ENCODE results near the gene LDLR. TPM values are rescaled to one million over a fixed set of nuclear protein-coding genes. Genes with fewer than 3 reads are reported as not detected.
A peak's percentile ranks its signal among the peaks of the same experiment; 100 is the strongest.

Gene LDLR
- total and polyA plus RNA-seq, 10 donors, result 7.0 to 117 (median 25.6) TPM

DNA sequence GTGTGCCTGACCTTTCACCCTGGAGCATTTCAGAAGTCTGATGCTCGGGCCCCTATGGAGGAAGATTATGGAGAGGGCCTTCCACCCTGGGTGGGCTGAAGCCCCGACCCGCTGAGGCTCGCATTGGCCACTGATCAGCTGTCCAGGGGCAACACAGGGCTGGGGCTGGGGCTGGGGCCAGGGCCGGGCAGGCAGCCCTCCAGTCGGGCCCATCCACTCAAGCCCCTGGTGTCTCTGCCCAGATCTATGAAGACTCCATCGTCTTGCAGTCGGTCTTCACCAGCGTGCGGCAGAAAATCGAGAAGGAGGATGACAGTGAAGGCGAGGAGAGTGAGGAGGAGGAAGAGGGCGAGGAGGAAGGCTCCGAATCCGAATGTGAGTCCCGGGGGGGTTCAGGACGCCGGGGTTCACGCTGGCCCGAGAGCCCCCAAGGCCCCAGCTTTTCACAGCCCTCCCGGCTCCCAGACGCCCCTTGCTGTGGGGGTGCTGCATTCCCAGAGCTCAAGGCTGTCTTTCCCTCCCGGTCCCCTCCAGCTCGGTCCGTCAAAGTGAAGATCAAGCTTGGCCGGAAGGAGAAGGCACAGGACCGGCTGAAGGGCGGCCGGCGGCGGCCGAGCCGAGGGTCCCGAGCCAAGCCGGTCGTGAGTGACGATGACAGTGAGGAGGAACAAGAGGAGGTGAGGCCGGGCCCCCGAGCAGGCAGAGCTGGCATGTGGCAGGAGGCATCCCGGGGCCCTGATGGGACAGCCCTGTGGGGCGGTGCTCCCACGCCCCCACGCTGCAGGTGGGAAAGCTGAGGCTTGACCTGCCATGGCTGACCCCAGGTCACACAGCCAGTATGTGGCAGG lies 29.5 kb upstream of the LDLR start:
- H3K36me3 ChIP-seq, result peaks cover 0 to 96% (median 44%) of the 10 kb centered on the region in 6 donors
- TF ChIP-seq POLR2AphosphoS5 (IDR thresholded peaks at IDR 0.05) (peak in 1 of 3 donors; percentile 29), POLR2A (IDR thresholded peaks at IDR 0.05) (no peak)
- no peaks in the 10 kb centered on the region for H3K27me3 ChIP-seq (replicated peaks in 1 of 7)
- intact Hi-C loops (cut with DNase I; ENCODE audit: low total_unique reads), result no loop called here
- no peaks in the 10 kb centered on the region for H3K9me3 ChIP-seq
- no peak for DNase-seq
- no peak overlapping the region for H3K4me3 ChIP-seq
- whole genome bisulfite sequencing, 5 donors, result 95 to 97% (median 96%) methylated on average over 40 to 43 of the region's 43 CpGs
- H3K4me1 ChIP-seq, result peaks cover 0 to 4% (median under 1%) of the 10 kb centered on the region in 6 donors
- no peak overlapping the region for H3K27ac ChIP-seq

DNA sequence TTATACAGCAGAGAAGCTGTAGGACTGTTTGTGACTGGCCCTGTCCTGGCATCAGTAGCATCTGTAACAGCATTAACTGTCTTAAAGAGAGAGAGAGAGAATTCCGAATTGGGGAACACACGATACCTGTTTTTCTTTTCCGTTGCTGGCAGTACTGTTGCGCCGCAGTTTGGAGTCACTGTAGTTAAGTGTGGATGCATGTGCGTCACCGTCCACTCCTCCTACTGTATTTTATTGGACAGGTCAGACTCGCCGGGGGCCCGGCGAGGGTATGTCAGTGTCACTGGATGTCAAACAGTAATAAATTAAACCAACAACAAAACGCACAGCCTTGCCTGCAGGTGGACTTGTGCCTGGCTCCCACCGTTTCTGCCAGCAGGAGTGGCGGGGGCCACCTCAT lies 27.3 kb upstream of the LDLR start:
- intact Hi-C loops (cut with DNase I; ENCODE audit: low total_unique reads), result no loop called here
- DNase-seq, result no peak
- Histone ChIP-seq H3K36me3 (peaks cover 0 to 95% (median 34%) of the 10 kb centered on the region in 6 donors), H3K27ac (no peak overlapping the region), H3K4me1 (peaks cover 0 to 6% (median 2%) of the 10 kb centered on the region in 6 donors), H3K9me3 (no peaks in the 10 kb centered on the region), H3K4me3 (no peak overlapping the region), H3K27me3 (replicated peaks in 1 of 7) (no peaks in the 10 kb centered on the region)
- TF ChIP-seq POLR2AphosphoS5 (IDR thresholded peaks at IDR 0.05) (no peak), POLR2A (IDR thresholded peaks at IDR 0.05) (no peak)
- TF ChIP-seq, protein P1, sequence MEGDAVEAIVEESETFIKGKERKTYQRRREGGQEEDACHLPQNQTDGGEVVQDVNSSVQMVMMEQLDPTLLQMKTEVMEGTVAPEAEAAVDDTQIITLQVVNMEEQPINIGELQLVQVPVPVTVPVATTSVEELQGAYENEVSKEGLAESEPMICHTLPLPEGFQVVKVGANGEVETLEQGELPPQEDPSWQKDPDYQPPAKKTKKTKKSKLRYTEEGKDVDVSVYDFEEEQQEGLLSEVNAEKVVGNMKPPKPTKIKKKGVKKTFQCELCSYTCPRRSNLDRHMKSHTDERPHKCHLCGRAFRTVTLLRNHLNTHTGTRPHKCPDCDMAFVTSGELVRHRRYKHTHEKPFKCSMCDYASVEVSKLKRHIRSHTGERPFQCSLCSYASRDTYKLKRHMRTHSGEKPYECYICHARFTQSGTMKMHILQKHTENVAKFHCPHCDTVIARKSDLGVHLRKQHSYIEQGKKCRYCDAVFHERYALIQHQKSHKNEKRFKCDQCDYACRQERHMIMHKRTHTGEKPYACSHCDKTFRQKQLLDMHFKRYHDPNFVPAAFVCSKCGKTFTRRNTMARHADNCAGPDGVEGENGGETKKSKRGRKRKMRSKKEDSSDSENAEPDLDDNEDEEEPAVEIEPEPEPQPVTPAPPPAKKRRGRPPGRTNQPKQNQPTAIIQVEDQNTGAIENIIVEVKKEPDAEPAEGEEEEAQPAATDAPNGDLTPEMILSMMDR (IDR thresholded peaks at IDR 0.05 in 8 of 11, conservative IDR thresholded peaks at IDR 0.05 in 3 of 11), result no peak
- WGBS, 5 donors, result 91 to 96% (median 93%) methylated on average over 14 of the region's 14 CpGs

DNA sequence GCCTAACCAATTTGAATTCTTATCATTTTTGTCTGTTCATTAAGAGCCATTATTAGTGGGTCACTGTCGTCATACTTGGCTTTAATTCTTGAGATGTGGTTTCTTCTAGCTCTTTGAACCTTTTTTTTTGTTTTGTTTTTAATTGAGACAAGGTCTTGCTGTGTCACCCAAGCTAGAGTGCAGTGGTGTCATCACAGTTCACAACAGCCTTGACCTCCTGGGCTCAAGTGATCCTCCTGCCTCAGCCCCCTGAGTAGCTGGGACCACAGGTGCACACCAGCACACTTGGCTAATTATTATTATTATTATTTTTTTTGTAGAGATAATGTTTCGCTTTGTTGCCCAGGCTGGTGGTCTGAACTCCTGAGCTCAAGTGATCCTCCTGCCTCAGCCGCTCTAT lies 25.8 kb upstream of the LDLR start:
- Histone ChIP-seq H3K9me3 (peaks cover 0 to 6% (median 0%) of the 10 kb centered on the region in 8 donors), H3K4me3 (no peak overlapping the region), H3K4me1 (peaks cover 0 to 6% (median 2%) of the 10 kb centered on the region in 6 donors), H3K27me3 (replicated peaks in 1 of 7) (no peaks in the 10 kb centered on the region), H3K27ac (no peak overlapping the region), H3K36me3 (peaks cover 0 to 88% (median 35%) of the 10 kb centered on the region in 6 donors)
- no peak for DNase-seq
- no peak for TF ChIP-seq POLR2AphosphoS5 (IDR thresholded peaks at IDR 0.05)
- TF ChIP-seq, protein P1 (IDR thresholded peaks at IDR 0.05 in 8 of 11, conservative IDR thresholded peaks at IDR 0.05 in 3 of 11), result no peak
- TF ChIP-seq POLR2A (IDR thresholded peaks at IDR 0.05), result no peak
- intact Hi-C loops (cut with DNase I; ENCODE audit: low total_unique reads), result no loop called here
- WGBS, 5 donors, result 86 to 92% (median 90%) methylated on average over 3 of the region's 3 CpGs

DNA sequence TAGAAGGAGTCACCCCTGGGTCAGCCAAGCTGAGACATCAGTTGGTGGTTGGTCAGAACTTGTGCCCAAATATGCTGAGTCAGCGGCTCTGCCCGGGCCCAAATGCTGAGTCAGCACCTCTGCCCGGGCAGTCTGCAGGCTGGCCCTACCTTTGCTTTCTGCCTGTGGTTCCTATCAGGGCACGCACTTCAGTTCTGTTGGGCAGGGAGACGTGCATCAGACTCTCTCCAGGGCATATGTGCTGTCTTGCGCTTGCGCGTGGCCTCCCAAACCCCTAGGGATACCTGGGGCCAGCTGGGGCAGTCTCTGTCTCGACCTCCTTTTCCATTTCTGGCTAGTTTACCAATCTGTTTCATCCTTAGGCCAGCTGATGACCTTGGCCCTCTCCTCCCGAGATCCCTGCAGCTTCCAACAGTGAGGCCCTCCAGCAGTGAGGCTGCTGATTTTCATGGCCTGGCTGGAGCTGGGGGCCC lies 24.4 kb upstream of the LDLR start:
- DNase-seq, result no peak
- Histone ChIP-seq H3K9me3 (peaks cover 0 to 6% (median 0%) of the 10 kb centered on the region in 8 donors), H3K4me3 (no peak overlapping the region), H3K27me3 (replicated peaks in 1 of 7) (no peaks in the 10 kb centered on the region), H3K27ac (peak overlapping the region in 1 of 8 donors; percentile 19), H3K4me1 (peaks cover 0 to 13% (median 3%) of the 10 kb centered on the region in 6 donors), H3K36me3 (peaks cover 0 to 74% (median 24%) of the 10 kb centered on the region in 6 donors)
- intact Hi-C loops (cut with DNase I; ENCODE audit: low total_unique reads), result no loop called here
- TF ChIP-seq POLR2A (IDR thresholded peaks at IDR 0.05) (no peak), POLR2AphosphoS5 (IDR thresholded peaks at IDR 0.05) (peak; percentile 17 to 54 (median 20))
- TF ChIP-seq, protein P1 (IDR thresholded peaks at IDR 0.05 in 8 of 11, conservative IDR thresholded peaks at IDR 0.05 in 3 of 11), result no peak
- WGBS, 5 donors, result 71 to 78% (median 74%) methylated on average over 10 of the region's 10 CpGs
